MM.1S (cell line): Measurements from ENCODE around the gene TMEM33.

Experiments
- DNase-seq: peaks from one replicate; pipeline ENCODE4 v3.0.0-alpha.2; 2015
- H2AFZ ChIP-seq: fragments of 300-600 bp; sonication (generic); 2 replicates; pipeline ENCODE4 v1.6.0; 2016; ENCODE audit warnings: antibody characterized with exemption, low read length
- H3F3A ChIP-seq: fragments of 300-600 bp; sonication (generic); 2 replicates; pipeline ENCODE4 v1.6.1; 2016; ENCODE audit warnings: mild to moderate bottlenecking, antibody characterized with exemption, low read length, moderate library complexity, mixed read lengths; ENCODE audit not compliant: insufficient read depth
- H3K27ac ChIP-seq: fragments of 300-600 bp; sonication (generic); 2 replicates; pipeline ENCODE4 v1.5.1; 2016; ENCODE audit warnings: mild to moderate bottlenecking, low read length
- H3K27me3 ChIP-seq: fragments of 300-600 bp; sonication (generic); replicated peaks from 2 replicates; pipeline ENCODE4 v1.6.0; 2016; ENCODE audit warnings: low read length; ENCODE audit not compliant: insufficient read depth
- H3K36me3 ChIP-seq: fragments of 300-600 bp; sonication (generic); replicated peaks from 2 replicates; pipeline ENCODE4 v1.6.1; 2016; ENCODE audit warnings: mild to moderate bottlenecking, low read length, mixed read lengths; ENCODE audit not compliant: insufficient read depth
- H3K4me1 ChIP-seq: fragments of 300-600 bp; sonication (generic); 2 replicates; pipeline ENCODE4 v1.6.1; 2016; ENCODE audit warnings: low read length, mixed read lengths
- H3K4me2 ChIP-seq: fragments of 300-600 bp; sonication (generic); 2 replicates; pipeline ENCODE4 v1.6.0; 2016; ENCODE audit warnings: low read depth, low read length
- H3K4me3 ChIP-seq: fragments of 300-600 bp; sonication (generic); 2 replicates; pipeline ENCODE4 v1.5.1; 2016; ENCODE audit warnings: low read length, mixed read lengths
- H3K79me2 ChIP-seq: fragments of 300-600 bp; sonication (generic); 2 replicates; pipeline ENCODE4 v1.6.1; 2016; ENCODE audit warnings: mixed run types, low read length, mixed read lengths
- H3K9ac ChIP-seq: fragments of 300-600 bp; sonication (generic); 2 replicates; pipeline ENCODE4 v1.6.1; 2016; ENCODE audit warnings: low read length, mixed read lengths
- H3K9me2 ChIP-seq: fragments of 300-600 bp; sonication (generic); replicated peaks from 2 replicates; pipeline ENCODE4 v1.6.1; 2016; ENCODE audit warnings: mild to moderate bottlenecking, low read length, mixed read lengths; ENCODE audit not compliant: insufficient read depth
- H3K9me3 ChIP-seq: fragments of 300-600 bp; sonication (generic); replicated peaks from 2 replicates; pipeline ENCODE4 v1.6.1; 2016; ENCODE audit warnings: mild to moderate bottlenecking, low read length, mixed read lengths; ENCODE audit not compliant: insufficient read depth
- H4K20me1 ChIP-seq: fragments of 300-600 bp; sonication (generic); 2 replicates; pipeline ENCODE4 v1.6.1; 2016; ENCODE audit warnings: mild to moderate bottlenecking, low read length, moderate library complexity, mixed read lengths; ENCODE audit not compliant: insufficient read depth
- EZH2 ChIP-seq: fragments of 300-600 bp; sonication (generic); optimal IDR thresholded peaks from 2 replicates; pipeline ENCODE3; 2017; ENCODE audit warnings: low read depth, mild to moderate bottlenecking, antibody characterized with exemption, low read length, mixed read lengths
- EZH2phosphoT487 ChIP-seq: fragments of 300-600 bp; sonication (generic); IDR thresholded peaks from 2 replicates; pipeline ENCODE4 v1.6.1; 2018; ENCODE audit warnings: antibody characterized with exemption, low read length
- TF ChIP-seq, protein P1 (sequence below): fragments of 300-600 bp; sonication (generic); IDR thresholded peaks from 2 replicates; pipeline ENCODE4 v1.5.1; 2016; ENCODE audit warnings: antibody characterized with exemption, low read length, mixed read lengths

TMEM33 gene, protein sequence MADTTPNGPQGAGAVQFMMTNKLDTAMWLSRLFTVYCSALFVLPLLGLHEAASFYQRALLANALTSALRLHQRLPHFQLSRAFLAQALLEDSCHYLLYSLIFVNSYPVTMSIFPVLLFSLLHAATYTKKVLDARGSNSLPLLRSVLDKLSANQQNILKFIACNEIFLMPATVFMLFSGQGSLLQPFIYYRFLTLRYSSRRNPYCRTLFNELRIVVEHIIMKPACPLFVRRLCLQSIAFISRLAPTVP

GRCh38 chr4:41934901-41935651, at the start of gene TMEM33:
TSS of gene TMEM33 (plus strand) at chr4:41935429. CDS start at chr4:41935485, 56 bp downstream.
- Histone ChIP-seq H3K9me3 (no peaks in the 10 kb centered on the region), H3K36me3 (no peaks in the 10 kb centered on the region; the same call in 1 of the 2 replicates), H3K4me1 (peaks cover 4% of the 10 kb centered on the region; the same call in 1 of the 2 replicates), H3F3A (no peaks in the 10 kb centered on the region), H3K9ac (peak within 1 kb of the TSS; percentile 92), H3K27me3 (no peaks in the 10 kb centered on the region), H3K4me2 (peak within 1 kb of the TSS; percentile 69), H3K4me3 (peak within 1 kb of the TSS; percentile 100), H3K27ac (peak within 1 kb of the TSS; percentile 57; the same call in 1 of the 2 replicates), H2AFZ (peak within 1 kb of the TSS; percentile 59), H3K9me2 (no peaks in the 10 kb centered on the region), H3K79me2 (peaks cover 50% of the 10 kb centered on the region), H4K20me1 (no peaks in the 10 kb centered on the region)
- DNase-seq: peak; percentile 91
- TF ChIP-seq, protein P1, sequence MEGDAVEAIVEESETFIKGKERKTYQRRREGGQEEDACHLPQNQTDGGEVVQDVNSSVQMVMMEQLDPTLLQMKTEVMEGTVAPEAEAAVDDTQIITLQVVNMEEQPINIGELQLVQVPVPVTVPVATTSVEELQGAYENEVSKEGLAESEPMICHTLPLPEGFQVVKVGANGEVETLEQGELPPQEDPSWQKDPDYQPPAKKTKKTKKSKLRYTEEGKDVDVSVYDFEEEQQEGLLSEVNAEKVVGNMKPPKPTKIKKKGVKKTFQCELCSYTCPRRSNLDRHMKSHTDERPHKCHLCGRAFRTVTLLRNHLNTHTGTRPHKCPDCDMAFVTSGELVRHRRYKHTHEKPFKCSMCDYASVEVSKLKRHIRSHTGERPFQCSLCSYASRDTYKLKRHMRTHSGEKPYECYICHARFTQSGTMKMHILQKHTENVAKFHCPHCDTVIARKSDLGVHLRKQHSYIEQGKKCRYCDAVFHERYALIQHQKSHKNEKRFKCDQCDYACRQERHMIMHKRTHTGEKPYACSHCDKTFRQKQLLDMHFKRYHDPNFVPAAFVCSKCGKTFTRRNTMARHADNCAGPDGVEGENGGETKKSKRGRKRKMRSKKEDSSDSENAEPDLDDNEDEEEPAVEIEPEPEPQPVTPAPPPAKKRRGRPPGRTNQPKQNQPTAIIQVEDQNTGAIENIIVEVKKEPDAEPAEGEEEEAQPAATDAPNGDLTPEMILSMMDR: no peak; the same call in 1 of the 2 replicates
- no peak for TF ChIP-seq EZH2
- TF ChIP-seq EZH2phosphoT487: no peak

- Histone ChIP-seq H3K4me1 (peaks cover 6% of the 10 kb centered on the region), H3K27me3 (peaks cover 15% of the 10 kb centered on the region)
These were observed 49.8 kb upstream of the TMEM33 start for GRCh38 chr4:41885456-41885855.

GRCh38 chr4:41887277-41887676, 48.0 kb upstream of the TMEM33 start:
- Histone ChIP-seq H3K4me3 (no peak overlapping the region), H3F3A (no peaks in the 10 kb centered on the region), H3K4me2 (no peak overlapping the region), H3K9me3 (no peaks in the 10 kb centered on the region), H3K27ac (no peak overlapping the region), H3K9ac (no peak overlapping the region), H3K27me3 (peaks cover 2% of the 10 kb centered on the region), H3K79me2 (no peaks in the 10 kb centered on the region), H3K9me2 (no peaks in the 10 kb centered on the region), H4K20me1 (no peaks in the 10 kb centered on the region), H3K4me1 (peaks cover 6% of the 10 kb centered on the region), H2AFZ (no peak overlapping the region), H3K36me3 (no peaks in the 10 kb centered on the region)
- DNase-seq: no peak
- TF ChIP-seq, protein P1: no peak
- TF ChIP-seq EZH2 (no peak), EZH2phosphoT487 (no peak)

More at GRCh38 chr4:41885456-41885855, 49.8 kb upstream of the TMEM33 start:
- Histone ChIP-seq H3K79me2 (no peaks in the 10 kb centered on the region), H3K9me2 (no peaks in the 10 kb centered on the region), H3K9me3 (no peaks in the 10 kb centered on the region), H3F3A (no peaks in the 10 kb centered on the region), H4K20me1 (no peaks in the 10 kb centered on the region), H3K36me3 (no peaks in the 10 kb centered on the region), H3K4me2 (no peak overlapping the region), H3K27ac (no peak overlapping the region), H2AFZ (no peak overlapping the region), H3K4me3 (no peak overlapping the region), H3K9ac (no peak overlapping the region)
- DNase-seq: no peak
- TF ChIP-seq EZH2phosphoT487 (no peak), EZH2 (no peak)
- TF ChIP-seq, protein P1: no peak
